ENCODE results near the gene CSMD2. TPM values are rescaled to one million over a fixed set of nuclear protein-coding genes. Genes with fewer than 3 reads are reported as not detected.

The CSMD2 gene
- total and polyA plus RNA-seq, 2 experiments from 2014 or later: 5.3 to 16.6 TPM

- peaks cover 7% of the 10 kb centered on the region for H3K27me3 Mint-ChIP-seq (ENCODE audit: insufficient read depth, low read depth, poor library complexity)
- Histone ChIP-seq H3K4me3 (no peak overlapping the region), H3F3A (replicated peaks; ENCODE audit: low read depth) (no peaks in the 10 kb centered on the region), H3K36me3 (ENCODE audit: insufficient read depth) (no peaks in the 10 kb centered on the region; the same call in 1 of the 2 replicates), H4K20me1 (replicated peaks; ENCODE audit: insufficient read depth) (peaks cover 6% of the 10 kb centered on the region; the same call in 1 of the 2 replicates), H3K27me3 (ENCODE audit: insufficient read depth) (no peaks in the 10 kb centered on the region), H3K79me2 (replicated peaks; ENCODE audit: insufficient read depth) (no peaks in the 10 kb centered on the region), H3K4me1 (ENCODE audit: insufficient read depth) (no peaks in the 10 kb centered on the region), H3K4me2 (no peak overlapping the region), H3K27ac (ENCODE audit: low read depth) (no peak overlapping the region), H3K9me2 (ENCODE audit: insufficient read depth) (0 out of 2 replicates have a peak, but pooled peaks cover 11% of the 10 kb centered on the region), H2AFZ (no peak overlapping the region)
- no peak overlapping the region for H3K4me3 Mint-ChIP-seq
- peaks cover 27% of the 10 kb centered on the region for H3K4me1 Mint-ChIP-seq
- no peaks in the 10 kb centered on the region for H3K9me3 Mint-ChIP-seq
- peaks cover 12% of the 10 kb centered on the region; the same call in 2 of the 3 replicates for H3K36me3 Mint-ChIP-seq (ENCODE audit: low read depth)
- TF ChIP-seq ZNF462 (CRISPR knock-in tag; IDR thresholded peaks at IDR 0.05) (no peak), ETS1 (IDR thresholded peaks at IDR 0.05) (no peak), CTCF (conservative IDR thresholded peaks at IDR 0.05; ENCODE audit: low read depth in 2 of 2) (no peak), REST (IDR thresholded peaks at IDR 0.05; ENCODE audit: unreplicated experiment) (no peak), STAT1 (IDR thresholded peaks at IDR 0.05; ENCODE audit: unreplicated experiment) (no peak), ZNF331 (CRISPR knock-in tag; IDR thresholded peaks at IDR 0.05; ENCODE audit: low read depth) (no peak), CREB1 (CRISPR knock-in tag; IDR thresholded peaks at IDR 0.05; ENCODE audit: low read depth) (no peak), EZH2 (IDR thresholded peaks at IDR 0.05; ENCODE audit: low read depth, unreplicated experiment) (no peak), ZNF114 (CRISPR knock-in tag; IDR thresholded peaks at IDR 0.05) (no peak), POLR2AphosphoS5 (IDR thresholded peaks at IDR 0.05; ENCODE audit: low read depth) (no peak), NANOG (IDR thresholded peaks at IDR 0.05; ENCODE audit: borderline replicate concordance) (no peak), JUNB (IDR thresholded peaks at IDR 0.05; ENCODE audit: unreplicated experiment) (no peak), EZH2phosphoT487 (IDR thresholded peaks at IDR 0.05; ENCODE audit: unreplicated experiment) (no peak)
- DNase-seq (ENCODE audit: low spot score) (no peak), ATAC-seq (no peak)
- H3K27ac Mint-ChIP-seq: no peak overlapping the region
These were observed 192.2 kb downstream of the CSMD2 start for GRCh38 chr1:33972676-33973395.
